PC-9 (cell line): ENCODE results near the gene ILKAP. TPM values are rescaled to one million over a fixed set of nuclear protein-coding genes. Genes with fewer than 3 reads are reported as not detected.

Source experiments
- BruUV-seq: library from RNA; stranded (reverse); fragments of 400-500 nt; replicated peaks from 2 replicates; lab custom pipeline; 2021; lab: Mats Ljungman, UMichigan
- CTCF ChIA-PET: fragments of 300-600 bp; sonication (Branson Sonifier 250); formaldehyde crosslinking; loops from one replicate; lab custom pipeline; 2022; ENCODE audit warnings: antibody characterized with exemption; lab: Charles Lee
- POLR2A ChIA-PET: fragments of 300-600 bp; sonication (Branson Sonifier 250); formaldehyde crosslinking; loops from one replicate; lab custom pipeline; 2022; ENCODE audit warnings: antibody characterized with exemption; ENCODE audit not compliant: unreplicated experiment; lab: Charles Lee
- DNase-seq, 2 experiments: peaks; one replicate each; pipeline versions ENCODE4 v3.0.0 to v3.0.0-alpha.2; 2015 to 2022; ENCODE audit warnings: mixed read lengths in 1 of 2
- H2AFZ ChIP-seq: fragments of 200-600 bp; sonication (generic); 2 replicates; pipeline ENCODE4 v1.8.1; 2017; ENCODE audit warnings: antibody characterized with exemption
- H3F3A ChIP-seq: fragments of 200-600 bp; sonication (generic); 2 replicates; pipeline ENCODE4 v1.8.1; 2017; ENCODE audit warnings: antibody characterized with exemption, mild to moderate bottlenecking, low read depth; ENCODE audit not compliant: insufficient read depth
- H3K27ac ChIP-seq: fragments of 200-600 bp; sonication (generic); 2 replicates; pipeline ENCODE4 v1.6.1; 2016; ENCODE audit warnings: mixed run types
- H3K27me3 ChIP-seq: fragments of 200-600 bp; sonication (generic); 2 replicates; pipeline ENCODE4 v1.6.1; 2016; ENCODE audit warnings: low read depth, mixed run types; ENCODE audit not compliant: insufficient read depth
- H3K36me3 ChIP-seq: fragments of 200-600 bp; sonication (generic); 2 replicates; pipeline ENCODE4 v1.6.1; 2016; ENCODE audit warnings: low read depth, mixed run types
- H3K4me1 ChIP-seq: fragments of 200-600 bp; sonication (generic); replicated peaks from 2 replicates; pipeline ENCODE4 v1.6.1; 2016; ENCODE audit warnings: mixed run types; ENCODE audit not compliant: insufficient read depth
- H3K4me2 ChIP-seq: fragments of 200-600 bp; sonication (generic); 2 replicates; pipeline ENCODE4 v1.6.1; 2017; ENCODE audit warnings: mixed run types
- H3K4me3 ChIP-seq: fragments of 200-600 bp; sonication (generic); 2 replicates; pipeline ENCODE4 v1.6.1; 2016; ENCODE audit warnings: mixed run types
- H3K79me2 ChIP-seq: fragments of 200-600 bp; sonication (generic); 2 replicates; pipeline ENCODE4 v1.6.1; 2017; ENCODE audit warnings: low read depth, mixed run types
- H3K9me2 ChIP-seq: fragments of 200-600 bp; sonication (generic); 2 replicates; pipeline ENCODE4 v1.8.1; 2017; ENCODE audit warnings: mild to moderate bottlenecking; ENCODE audit not compliant: insufficient read depth
- H3K9me3 ChIP-seq: fragments of 200-600 bp; sonication (generic); 2 replicates; pipeline ENCODE4 v1.8.1; 2016; ENCODE audit warnings: low read depth; ENCODE audit not compliant: insufficient read depth
- H4K20me1 ChIP-seq: fragments of 200-600 bp; sonication (generic); 2 replicates; pipeline ENCODE4 v1.8.1; 2017; ENCODE audit not compliant: insufficient read depth
- EZH2 ChIP-seq: fragments of 200-600 bp; sonication (generic); IDR thresholded peaks from 2 replicates; pipeline ENCODE4 v1.8.0; 2017; ENCODE audit warnings: antibody characterized with exemption, low read depth
- intact Hi-C: fragments of 100-400 bp; cut with micrococcal nuclease; formaldehyde crosslinking; loops from one replicate; pipeline ENCODE4 v1.10.0; 2022; ENCODE audit not compliant: unreplicated experiment
- total RNA-seq: library from RNA; stranded (reverse); gene quantifications from 2 replicates; pipeline ENCODE4 v1.2.3, GENCODE V29; 2021
- TF ChIP-seq, protein P1 (sequence below): fragments of 200-600 bp; sonication (generic); conservative IDR thresholded peaks from 2 replicates; pipeline ENCODE4 v1.6.1; 2017; ENCODE audit warnings: mixed run types, antibody characterized with exemption, mild to moderate bottlenecking, moderate library complexity

ILKAP gene
- total RNA-seq, 1 experiment from 2014 or later: 55.6 TPM

DNA sequence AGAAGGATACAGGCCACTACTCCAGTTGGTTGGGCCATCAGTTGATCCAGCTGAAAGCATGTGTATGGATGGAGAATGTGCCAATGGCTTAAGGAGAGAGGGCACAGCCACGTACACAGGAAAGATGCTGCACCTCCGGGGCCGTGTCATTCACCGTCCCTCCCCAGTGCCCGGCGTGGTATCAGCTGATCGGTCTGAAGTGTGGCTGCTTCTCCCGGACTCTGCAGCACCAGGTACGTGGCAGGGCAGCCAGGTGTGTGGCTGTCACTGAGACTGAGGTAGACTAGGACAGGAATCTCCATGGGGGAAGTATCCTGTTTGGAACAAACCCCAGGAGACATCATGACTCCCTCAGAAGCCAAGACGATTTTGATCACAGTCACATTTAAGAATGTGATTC, 48.9 kb downstream of the ILKAP start:
- H3K27ac ChIP-seq: no peak overlapping the region
- ChIA-PET CTCF (no interaction called here), POLR2A (no interaction called here)
- no peaks in the 10 kb centered on the region for H3K27me3 ChIP-seq
- no peaks in the 10 kb centered on the region; the same call in 1 of the 2 replicates for H3F3A ChIP-seq
- H2AFZ ChIP-seq: no peak overlapping the region
- no peak overlapping the region for H3K4me2 ChIP-seq
- no TSS peak for BruUV-seq
- H3K4me1 ChIP-seq: peaks cover 4% of the 10 kb centered on the region; the same call in 1 of the 2 replicates
- intact Hi-C loops: no loop called here
- no peak for DNase-seq
- no peaks in the 10 kb centered on the region for H3K79me2 ChIP-seq
- H3K36me3 ChIP-seq: no peaks in the 10 kb centered on the region
- TF ChIP-seq, protein P1, sequence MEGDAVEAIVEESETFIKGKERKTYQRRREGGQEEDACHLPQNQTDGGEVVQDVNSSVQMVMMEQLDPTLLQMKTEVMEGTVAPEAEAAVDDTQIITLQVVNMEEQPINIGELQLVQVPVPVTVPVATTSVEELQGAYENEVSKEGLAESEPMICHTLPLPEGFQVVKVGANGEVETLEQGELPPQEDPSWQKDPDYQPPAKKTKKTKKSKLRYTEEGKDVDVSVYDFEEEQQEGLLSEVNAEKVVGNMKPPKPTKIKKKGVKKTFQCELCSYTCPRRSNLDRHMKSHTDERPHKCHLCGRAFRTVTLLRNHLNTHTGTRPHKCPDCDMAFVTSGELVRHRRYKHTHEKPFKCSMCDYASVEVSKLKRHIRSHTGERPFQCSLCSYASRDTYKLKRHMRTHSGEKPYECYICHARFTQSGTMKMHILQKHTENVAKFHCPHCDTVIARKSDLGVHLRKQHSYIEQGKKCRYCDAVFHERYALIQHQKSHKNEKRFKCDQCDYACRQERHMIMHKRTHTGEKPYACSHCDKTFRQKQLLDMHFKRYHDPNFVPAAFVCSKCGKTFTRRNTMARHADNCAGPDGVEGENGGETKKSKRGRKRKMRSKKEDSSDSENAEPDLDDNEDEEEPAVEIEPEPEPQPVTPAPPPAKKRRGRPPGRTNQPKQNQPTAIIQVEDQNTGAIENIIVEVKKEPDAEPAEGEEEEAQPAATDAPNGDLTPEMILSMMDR: no peak
- TF ChIP-seq EZH2: no peak
- no peaks in the 10 kb centered on the region for H3K9me2 ChIP-seq
- no peaks in the 10 kb centered on the region for H3K9me3 ChIP-seq
- H4K20me1 ChIP-seq: no peaks in the 10 kb centered on the region
- no peak overlapping the region for H3K4me3 ChIP-seq

DNA sequence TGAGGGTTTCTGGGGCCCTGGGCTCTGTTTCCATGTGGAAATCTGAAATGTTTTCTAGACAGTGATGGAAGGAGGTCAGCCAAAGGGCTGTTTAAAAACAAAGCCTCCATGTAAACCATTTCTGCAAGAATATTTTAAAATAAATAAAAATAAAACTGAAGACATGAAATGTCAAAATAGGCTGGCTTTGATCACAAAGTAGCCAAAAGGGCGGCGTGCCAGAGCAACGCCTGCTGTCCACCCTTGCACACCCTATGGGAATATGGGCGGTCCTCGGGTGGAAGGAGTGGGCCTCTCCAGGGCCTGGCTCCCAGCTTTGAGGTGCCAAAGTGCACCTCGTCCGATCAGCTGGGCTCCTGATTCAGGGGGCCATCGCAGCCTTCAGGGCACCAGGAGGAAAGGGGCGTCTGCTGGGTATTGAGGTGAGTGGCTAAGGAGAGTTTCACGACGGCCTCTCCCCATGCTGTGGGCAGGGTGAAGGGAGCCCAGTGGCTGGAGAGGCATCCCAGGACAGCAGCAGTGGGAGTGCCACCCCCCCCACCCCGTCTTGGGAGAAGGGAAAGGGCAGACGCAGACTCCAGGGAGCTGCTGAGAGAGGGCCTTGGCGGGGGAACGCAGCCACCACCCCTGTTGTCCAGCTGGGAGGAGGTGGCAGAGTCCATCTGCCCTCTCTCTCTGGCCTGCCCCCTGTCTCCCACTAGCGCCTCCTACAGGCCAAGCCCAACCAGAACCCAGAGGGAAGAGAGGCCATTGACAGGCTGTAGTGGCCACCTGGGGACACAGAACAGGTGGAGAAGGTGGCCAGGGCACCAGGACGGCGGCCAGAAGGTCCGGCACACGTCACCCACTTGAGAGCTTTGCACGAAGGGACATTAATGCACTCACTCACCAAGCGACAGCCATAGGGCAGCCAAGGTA, 50.5 kb downstream of the ILKAP start:
- Histone ChIP-seq H3K79me2 (no peaks in the 10 kb centered on the region), H4K20me1 (no peaks in the 10 kb centered on the region), H3K9me2 (no peaks in the 10 kb centered on the region), H3K27me3 (no peaks in the 10 kb centered on the region), H3K4me2 (no peak overlapping the region), H3K36me3 (no peaks in the 10 kb centered on the region), H3K27ac (no peak overlapping the region), H2AFZ (no peak overlapping the region), H3K9me3 (no peaks in the 10 kb centered on the region), H3K4me1 (no peaks in the 10 kb centered on the region), H3K4me3 (no peak overlapping the region), H3F3A (no peaks in the 10 kb centered on the region; the same call in 1 of the 2 replicates)
- DNase-seq: no peak
- no TSS peak for BruUV-seq
- intact Hi-C loops: no loop called here
- no peak for TF ChIP-seq EZH2
- TF ChIP-seq, protein P1: peak; percentile 46; the same call in 1 of the 2 replicates
- CTCF ChIA-PET: interaction anchor here (0.6 kb wide), 1 partner anchor 636 kb away, joined by 3 read pairs; no protein-coding TSS in a partner anchor
- POLR2A ChIA-PET: no interaction called here

DNA sequence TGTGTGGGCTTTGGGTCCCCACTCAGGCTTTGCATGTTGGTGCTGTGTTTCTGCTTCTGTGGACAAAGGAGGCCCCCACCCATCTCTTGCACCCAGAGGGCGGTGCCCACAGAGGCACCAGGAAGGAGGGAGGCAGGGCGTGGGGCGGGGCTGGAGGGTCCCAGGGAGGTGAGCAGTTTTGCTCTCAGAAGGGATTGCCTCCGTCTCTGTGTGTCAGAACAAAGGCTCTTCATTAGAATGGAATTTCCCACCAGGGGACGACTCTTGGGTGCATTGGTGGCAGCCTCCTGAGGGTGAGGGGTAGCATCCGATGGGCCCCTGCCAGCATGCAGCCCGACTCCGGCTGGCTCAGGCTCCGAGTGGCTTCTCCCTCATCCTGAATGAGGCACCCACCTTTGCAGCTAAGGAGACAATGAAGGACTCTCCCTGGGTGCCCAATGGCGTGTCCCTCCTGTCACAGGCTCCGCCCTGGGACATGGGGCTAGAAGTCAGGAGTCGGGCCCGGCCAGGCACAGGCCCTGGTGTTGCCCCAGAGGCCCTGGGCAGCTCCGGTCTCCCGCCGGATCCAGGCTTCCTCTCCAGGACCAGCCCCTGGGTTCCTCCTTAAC, 51.8 kb downstream of the ILKAP start:
- Histone ChIP-seq H3K9me3 (no peaks in the 10 kb centered on the region), H3K4me2 (no peak overlapping the region), H3K79me2 (no peaks in the 10 kb centered on the region), H3K36me3 (no peaks in the 10 kb centered on the region), H3K4me3 (no peak overlapping the region), H3K4me1 (no peaks in the 10 kb centered on the region), H2AFZ (no peak overlapping the region), H3K27me3 (no peaks in the 10 kb centered on the region), H3F3A (peaks cover 4% of the 10 kb centered on the region; the same call in 1 of the 2 replicates), H4K20me1 (no peaks in the 10 kb centered on the region), H3K9me2 (no peaks in the 10 kb centered on the region), H3K27ac (no peak overlapping the region)
- TF ChIP-seq EZH2: no peak
- TF ChIP-seq, protein P1: no peak
- ChIA-PET CTCF (interaction anchor here (0.7 kb wide), 1 partner anchor 214 kb away, joined by 3 read pairs; no protein-coding TSS in a partner anchor), POLR2A (no interaction called here)
- no TSS peak for BruUV-seq
- intact Hi-C loops: no loop called here
- DNase-seq: no peak
